T follicular helper cell (primary cell): ENCODE data around the gene ITGB5.
"Not testable (repeated sequence)": the region's sequence is repeated elsewhere in the genome, so short reads cannot be mapped to it uniquely, and the experiment has no call there.

Experiments
- DNase-seq: peaks from one replicate; pipeline ENCODE4 v3.0.0-alpha.2; 2020; ENCODE audit warnings: low read depth

The ITGB5 gene

GRCh38 chr3:124788254-124788745 is 98.9 kb downstream of the ITGB5 start:
- DNase-seq, result no peak

- DNase-seq, result no peak
These were observed 99.5 kb downstream of the ITGB5 start for GRCh38 chr3:124787476-124788195.

- no peak for DNase-seq
These were observed 100.5 kb downstream of the ITGB5 start for GRCh38 chr3:124786511-124787241.

- no peak for DNase-seq
These were observed 101.2 kb downstream of the ITGB5 start for GRCh38 chr3:124785973-124786372.

- DNase-seq, result no peak
These were observed 102.3 kb downstream of the ITGB5 start for GRCh38 chr3:124784686-124785382.

DNA sequence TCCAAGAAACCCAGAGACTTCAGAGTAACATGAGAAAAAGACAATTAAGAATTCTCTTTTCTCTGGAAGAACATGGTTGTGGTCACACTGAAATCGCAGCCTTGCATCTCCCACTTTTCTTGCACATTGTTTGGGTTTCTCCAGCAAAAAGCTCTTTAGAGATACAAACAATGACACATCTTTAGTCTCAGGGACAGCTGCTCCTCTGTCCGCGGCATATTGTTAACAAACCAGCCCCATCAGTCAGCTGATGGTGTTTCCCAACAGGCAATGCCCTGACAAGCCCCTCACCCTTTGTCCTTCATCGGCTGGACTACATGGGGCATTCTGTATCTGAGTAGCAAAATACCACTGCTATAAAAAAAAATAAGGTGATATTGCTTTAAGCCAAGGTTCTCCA is 103.5 kb downstream of the ITGB5 start:
- DNase-seq, result no peak

GRCh38 chr3:124782377-124782712 is 104.8 kb downstream of the ITGB5 start:
- DNase-seq, result not testable (repeated sequence)

- DNase-seq, result no peak
These were observed 105.4 kb downstream of the ITGB5 start for GRCh38 chr3:124781476-124782376.

- no peak for DNase-seq
These were observed 106.2 kb downstream of the ITGB5 start for GRCh38 chr3:124780761-124781475.

DNA sequence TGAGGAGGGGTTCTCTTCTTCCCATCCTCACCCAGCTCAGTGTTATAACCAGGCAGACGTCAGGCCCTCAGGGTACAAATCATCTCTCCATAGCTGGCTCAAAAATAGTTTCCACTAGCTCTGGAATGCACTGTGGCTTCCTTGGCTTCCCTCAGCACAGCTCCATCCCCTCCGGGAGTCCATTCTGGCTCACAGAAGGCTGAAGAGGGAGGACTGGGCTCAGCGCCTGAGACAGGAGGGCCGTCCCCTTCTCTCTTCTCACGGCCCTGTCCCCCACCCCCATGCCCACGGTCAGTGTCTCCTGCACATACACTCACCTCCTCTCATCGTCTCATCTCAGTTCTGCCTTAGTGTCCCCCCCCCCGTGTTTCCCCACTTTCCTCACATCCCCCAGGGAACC is 106.8 kb downstream of the ITGB5 start:
- DNase-seq, result no peak

- no peak for DNase-seq
These were observed 107.4 kb downstream of the ITGB5 start for GRCh38 chr3:124779751-124780191.

DNA sequence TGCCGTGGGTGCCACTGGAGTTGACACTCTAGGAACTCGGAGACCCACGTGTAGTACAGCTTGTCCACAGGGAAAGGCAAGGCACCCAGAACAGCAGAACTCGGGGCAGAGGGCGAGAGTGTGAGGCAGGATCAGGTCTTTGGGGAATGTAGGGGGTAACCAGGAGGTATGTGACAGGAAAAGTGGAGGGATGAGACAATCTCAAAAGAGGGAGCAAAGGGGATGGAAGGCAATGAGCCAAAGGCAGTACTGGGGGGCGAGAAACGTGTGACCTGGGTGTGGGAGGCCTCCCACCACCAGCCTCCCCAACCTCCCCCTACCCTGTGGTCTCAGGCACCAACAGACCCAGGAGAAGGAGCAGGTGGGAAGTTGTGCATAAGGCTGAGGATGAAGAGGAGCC is 108.0 kb downstream of the ITGB5 start:
- DNase-seq, result no peak

- DNase-seq, result no peak
These were observed 109.2 kb downstream of the ITGB5 start for GRCh38 chr3:124777762-124778470.

DNA sequence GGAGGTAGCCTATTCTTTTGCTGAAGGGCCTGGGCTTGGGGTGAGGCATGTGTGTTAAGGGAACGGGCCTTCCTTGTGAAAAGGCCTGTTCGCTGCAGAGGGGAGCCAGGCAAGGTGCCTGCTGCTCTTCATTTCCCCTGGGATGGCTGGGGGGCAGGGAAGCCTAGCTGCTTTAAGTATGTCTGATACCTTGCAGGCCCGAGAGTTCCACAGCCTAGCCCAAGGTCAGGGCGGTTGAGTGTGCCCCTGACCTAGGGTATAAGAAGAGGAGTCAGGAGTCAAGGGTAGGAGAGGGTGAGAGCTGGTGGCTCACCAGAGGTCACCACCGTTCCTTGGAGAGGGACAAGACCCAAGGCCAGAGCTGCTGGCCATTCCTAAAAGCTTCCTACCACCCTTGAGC is 110.3 kb downstream of the ITGB5 start:
- no peak for DNase-seq

GRCh38 chr3:124775877-124776276 is 111.3 kb downstream of the ITGB5 start:
- DNase-seq, result no peak

- no peak for DNase-seq
These were observed 112.2 kb downstream of the ITGB5 start for GRCh38 chr3:124774841-124775402.

DNA sequence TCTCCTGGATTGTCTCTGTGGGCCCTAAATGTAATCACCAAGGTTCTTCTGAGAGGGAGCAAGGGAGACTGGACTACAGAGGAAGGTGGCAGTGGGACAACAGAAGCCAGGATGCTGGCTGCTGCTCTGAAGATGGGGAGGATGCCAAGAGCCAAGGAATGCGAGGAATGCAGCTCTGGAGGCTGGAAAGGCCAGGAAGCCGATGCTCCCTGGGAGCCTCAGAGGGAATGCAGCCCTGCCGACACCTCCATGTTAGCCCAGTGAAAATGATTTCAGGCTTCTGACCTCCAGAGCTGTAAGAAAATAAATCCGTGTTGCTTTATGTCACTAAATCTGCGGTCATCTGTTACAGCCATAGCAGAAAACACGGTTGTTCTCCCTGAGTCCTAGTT is 112.8 kb downstream of the ITGB5 start:
- no peak for DNase-seq

DNA sequence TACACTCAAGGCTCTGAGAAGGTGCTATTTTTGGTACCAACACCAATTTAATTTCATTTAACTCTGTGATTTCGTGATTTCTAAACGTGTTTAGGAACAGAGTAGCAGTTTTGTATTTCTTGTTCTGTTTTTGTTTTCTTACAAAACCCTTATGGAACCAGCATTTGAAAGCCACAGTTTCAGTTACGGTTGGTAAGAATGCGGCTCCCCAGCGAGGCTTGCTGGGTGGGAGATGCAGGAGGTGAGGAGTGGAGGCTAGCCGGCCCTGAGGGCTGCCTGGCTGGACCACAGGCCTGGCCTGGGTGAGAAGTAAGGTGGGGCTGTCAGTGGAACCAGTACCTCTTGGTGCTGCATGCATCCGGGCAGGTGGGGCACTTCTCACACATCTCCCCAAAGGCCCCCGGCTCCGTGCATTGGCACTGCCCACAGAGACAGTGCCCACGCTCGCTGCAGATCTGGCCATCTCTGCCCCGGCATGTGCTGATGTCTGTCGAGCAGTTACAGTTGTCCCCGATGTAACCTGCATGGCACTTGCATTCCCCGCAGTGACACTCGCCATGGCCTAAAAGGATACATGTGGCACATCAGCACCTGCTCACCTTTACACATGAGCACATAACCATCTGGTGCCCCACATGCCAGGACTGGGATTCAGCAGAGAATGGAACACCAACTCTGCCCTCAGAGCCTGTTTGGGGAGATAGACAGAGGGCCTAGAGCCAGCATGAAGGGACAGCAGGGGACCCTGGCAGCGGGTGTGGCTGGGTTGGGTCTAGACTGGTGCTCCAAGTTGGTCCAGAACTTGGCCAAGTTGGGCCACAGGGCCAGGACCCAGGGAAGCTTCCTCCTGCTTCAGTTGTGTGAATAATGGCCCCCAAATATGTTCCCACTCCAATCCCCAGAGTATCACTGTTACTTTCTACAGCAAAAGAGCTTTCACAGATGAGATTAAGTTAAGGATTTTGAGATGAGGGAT is 113.5 kb downstream of the ITGB5 start:
- no peak for DNase-seq
